ENCODE data around the gene PROC. TPM values are rescaled to one million over a fixed set of nuclear protein-coding genes. Genes with fewer than 3 reads are reported as not detected.
"Not testable (repeated sequence)": the region's sequence is repeated elsewhere in the genome, so short reads cannot be mapped to it uniquely, and the experiment has no call there.

Gene PROC
- total and polyA plus RNA-seq, 11 donors, result not detected

DNA sequence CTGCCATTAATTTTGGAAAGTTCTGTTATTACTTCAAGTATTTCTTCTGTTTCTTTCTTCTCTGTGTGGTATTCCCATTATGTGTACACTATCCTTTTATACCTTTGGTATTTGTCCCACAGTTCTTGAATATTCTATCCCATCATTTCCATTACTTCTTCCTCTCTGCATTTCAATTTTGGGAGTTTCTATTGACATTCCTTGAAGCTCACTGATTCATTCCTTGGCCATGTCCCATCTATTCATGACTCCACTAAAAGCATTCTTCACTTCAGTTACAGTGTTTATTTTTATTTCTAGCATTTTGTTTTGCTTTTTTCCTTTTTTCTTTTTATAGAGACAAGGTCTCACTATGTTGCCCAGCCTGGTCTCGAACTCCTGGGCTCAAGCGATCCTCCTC lies 30.3 kb downstream of the PROC start:
- peaks cover 0 to 4% (median 0%) of the 10 kb centered on the region in 9 donors for H3K36me3 ChIP-seq
- no peak overlapping the region for H3K4me3 ChIP-seq
- ATAC-seq, result no peak
- WGBS, 4 donors, result 93 to 99% (median 98%) methylated on average over 2 of the region's 2 CpGs
- H3K27me3 ChIP-seq, result no peaks in the 10 kb centered on the region
- no peak for DNase-seq
- peaks cover 0 to 12% (median 4%) of the 10 kb centered on the region in 12 donors for H3K9me3 ChIP-seq
- TF ChIP-seq, protein P1, sequence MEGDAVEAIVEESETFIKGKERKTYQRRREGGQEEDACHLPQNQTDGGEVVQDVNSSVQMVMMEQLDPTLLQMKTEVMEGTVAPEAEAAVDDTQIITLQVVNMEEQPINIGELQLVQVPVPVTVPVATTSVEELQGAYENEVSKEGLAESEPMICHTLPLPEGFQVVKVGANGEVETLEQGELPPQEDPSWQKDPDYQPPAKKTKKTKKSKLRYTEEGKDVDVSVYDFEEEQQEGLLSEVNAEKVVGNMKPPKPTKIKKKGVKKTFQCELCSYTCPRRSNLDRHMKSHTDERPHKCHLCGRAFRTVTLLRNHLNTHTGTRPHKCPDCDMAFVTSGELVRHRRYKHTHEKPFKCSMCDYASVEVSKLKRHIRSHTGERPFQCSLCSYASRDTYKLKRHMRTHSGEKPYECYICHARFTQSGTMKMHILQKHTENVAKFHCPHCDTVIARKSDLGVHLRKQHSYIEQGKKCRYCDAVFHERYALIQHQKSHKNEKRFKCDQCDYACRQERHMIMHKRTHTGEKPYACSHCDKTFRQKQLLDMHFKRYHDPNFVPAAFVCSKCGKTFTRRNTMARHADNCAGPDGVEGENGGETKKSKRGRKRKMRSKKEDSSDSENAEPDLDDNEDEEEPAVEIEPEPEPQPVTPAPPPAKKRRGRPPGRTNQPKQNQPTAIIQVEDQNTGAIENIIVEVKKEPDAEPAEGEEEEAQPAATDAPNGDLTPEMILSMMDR (IDR thresholded peaks at IDR 0.05), result no peak
- no peak for TF ChIP-seq POLR2A (IDR thresholded peaks at IDR 0.05)
- no peak overlapping the region for H3K27ac ChIP-seq
- intact Hi-C loops (cut with DNase I), result no loop called here
- no peaks in the 10 kb centered on the region for H3K4me1 ChIP-seq

DNA sequence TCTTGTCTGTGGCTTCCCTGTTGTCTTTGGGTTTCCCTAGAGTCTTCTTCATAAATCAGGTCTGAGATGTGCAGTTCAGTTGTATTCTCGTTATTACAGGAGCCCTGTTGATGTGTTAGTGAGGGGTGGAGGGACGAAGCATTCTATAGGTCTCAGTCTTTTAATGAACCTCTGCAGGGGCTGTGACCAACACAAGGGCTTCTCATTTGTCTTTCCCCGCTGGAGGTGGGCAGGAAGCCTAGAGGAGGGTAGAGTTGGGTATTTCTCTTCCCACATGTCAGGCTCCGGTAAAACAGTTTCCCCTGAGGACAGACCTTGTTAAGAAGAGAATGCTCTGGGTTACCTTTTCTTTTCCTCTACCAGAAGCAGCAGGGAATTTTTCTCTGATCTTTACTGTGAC lies 31.2 kb downstream of the PROC start:
- Histone ChIP-seq H3K27ac (no peak overlapping the region), H3K4me3 (no peak overlapping the region), H3K4me1 (no peaks in the 10 kb centered on the region), H3K36me3 (peaks cover 0 to 4% (median 0%) of the 10 kb centered on the region in 9 donors), H3K9me3 (peaks cover 0 to 9% (median 4%) of the 10 kb centered on the region in 12 donors), H3K27me3 (no peaks in the 10 kb centered on the region)
- intact Hi-C loops (cut with DNase I), result no loop called here
- TF ChIP-seq, protein P1 (IDR thresholded peaks at IDR 0.05), result no peak
- no peak for TF ChIP-seq POLR2A (IDR thresholded peaks at IDR 0.05)
- ATAC-seq (no peak), DNase-seq (no peak)
- WGBS, 4 donors, result 87 to 98% (median 90%) methylated on average over 4 of the region's 4 CpGs

DNA sequence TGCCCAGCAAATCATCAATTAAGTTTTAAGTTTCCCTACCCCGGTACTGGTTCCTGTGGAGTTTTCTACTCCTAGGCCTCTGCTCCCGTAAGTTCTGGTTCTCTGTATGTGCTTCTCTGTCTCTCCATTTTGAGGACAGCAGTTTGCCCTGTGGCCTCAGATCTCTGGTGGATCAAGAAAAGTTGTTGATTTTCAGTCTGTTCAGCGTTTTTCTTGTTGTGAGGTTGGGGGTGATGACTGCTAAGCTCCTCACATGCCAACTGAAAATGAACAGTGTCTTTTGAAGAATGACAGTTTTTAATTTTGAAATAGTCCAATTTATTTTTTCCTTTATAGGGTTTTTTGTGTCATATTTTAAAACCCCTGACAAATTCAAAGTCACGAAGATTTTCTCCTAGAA lies 31.7 kb downstream of the PROC start:
- Histone ChIP-seq H3K4me3 (no peak overlapping the region), H3K4me1 (no peaks in the 10 kb centered on the region), H3K27me3 (no peaks in the 10 kb centered on the region), H3K9me3 (peaks cover 0 to 4% (median 3%) of the 10 kb centered on the region in 12 donors), H3K27ac (no peak overlapping the region), H3K36me3 (peaks cover 0 to 5% (median 0%) of the 10 kb centered on the region in 9 donors)
- intact Hi-C loops (cut with DNase I), result no loop called here
- 89 to 97% (median 94%) methylated on average over 4 of the region's 4 CpGs for WGBS, 4 donors
- ATAC-seq (no peak), DNase-seq (no peak)
- TF ChIP-seq, protein P1 (IDR thresholded peaks at IDR 0.05), result no peak
- no peak for TF ChIP-seq POLR2A (IDR thresholded peaks at IDR 0.05)

DNA sequence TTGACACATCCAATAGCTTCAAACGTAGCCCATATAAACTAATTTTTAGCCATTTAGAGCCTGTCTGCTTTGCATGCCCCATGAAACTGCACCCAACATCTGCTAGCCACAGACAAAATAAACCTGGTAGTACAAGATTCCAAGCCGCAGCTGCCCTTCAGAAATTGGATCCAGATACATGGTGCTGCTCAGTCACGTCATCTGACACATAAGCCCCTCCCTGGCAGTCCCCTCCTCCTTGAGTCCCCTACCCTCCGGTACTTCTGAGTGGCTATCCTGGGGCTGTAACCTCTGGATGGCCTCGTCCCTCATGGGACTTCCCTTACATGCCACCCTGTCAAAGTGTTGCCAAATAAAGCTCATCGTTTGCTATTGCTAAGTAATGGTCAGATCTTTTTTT lies 33.8 kb downstream of the PROC start:
- Histone ChIP-seq H3K27me3 (no peaks in the 10 kb centered on the region), H3K4me3 (no peak overlapping the region), H3K4me1 (no peaks in the 10 kb centered on the region), H3K36me3 (peaks cover 0 to 8% (median 0%) of the 10 kb centered on the region in 9 donors), H3K27ac (no peak overlapping the region), H3K9me3 (no peaks in the 10 kb centered on the region)
- ATAC-seq (no peak), DNase-seq (no peak)
- intact Hi-C loops (cut with DNase I), result no loop called here
- WGBS, 4 donors, result 67 to 85% (median 82%) methylated on average over 6 of the region's 6 CpGs
- TF ChIP-seq, protein P1 (IDR thresholded peaks at IDR 0.05), result no peak
- TF ChIP-seq POLR2A (IDR thresholded peaks at IDR 0.05), result no peak

DNA sequence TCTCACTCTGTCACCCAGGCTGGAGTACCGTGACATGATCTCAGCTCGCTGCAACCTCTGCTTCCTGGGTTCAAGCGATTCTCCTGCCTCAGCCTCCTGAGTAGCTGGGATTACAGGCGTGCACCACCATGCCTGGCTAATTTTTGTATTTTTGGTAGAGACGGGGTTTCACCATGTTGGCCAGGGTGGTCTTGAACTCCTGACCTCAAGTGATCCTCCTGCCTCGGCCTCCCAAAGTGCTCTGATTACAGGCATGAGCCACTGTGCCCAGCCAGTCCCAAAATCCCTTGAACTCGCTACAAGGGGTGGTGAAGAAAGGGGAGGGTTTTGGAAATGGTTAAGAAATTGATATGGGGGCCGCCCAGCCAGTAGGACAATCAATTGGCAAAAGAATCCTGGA lies 34.2 kb downstream of the PROC start:
- DNase-seq; intact Hi-C loops (cut with DNase I); ATAC-seq; H3K9me3 ChIP-seq; H3K27me3 ChIP-seq; H3K4me1 ChIP-seq; H3K4me3 ChIP-seq; H3K27ac ChIP-seq; H3K36me3 ChIP-seq: not testable (repeated sequence)
- 94 to 100% (median 99%) methylated on average over 7 to 8 of the region's 8 CpGs for WGBS, 4 donors

Measured in heart left ventricle (tissue), 16 donors.